DMS53 treated with DMSO at 0.1 percent for 48 hours (cell line): ENCODE data around the gene ZNF148.
"Not testable (repeated sequence)": the region's sequence is repeated elsewhere in the genome, so short reads cannot be mapped to it uniquely, and the experiment has no call there.

ENCODE experiments used
- DNase-seq: peaks from one replicate; lab custom pipeline; 2025; ENCODE audit not compliant: unreplicated experiment; lab: John Stamatoyannopoulos, UW

ZNF148 gene

GRCh38 chr3:125378762-125379161 lies 3.6 kb upstream of the ZNF148 start:
- DNase-seq: no peak

- peak; percentile 31 for DNase-seq
Measured at GRCh38 chr3:125375950-125376679, 990 bp upstream of the ZNF148 start.

GRCh38 chr3:125374501-125374995 lies 577 bp downstream of the ZNF148 start:
- no peak for DNase-seq

GRCh38 chr3:125367403-125368230 lies 7.5 kb downstream of the ZNF148 start:
- no peak for DNase-seq

- no peak for DNase-seq
Measured at GRCh38 chr3:125366132-125366531, 9.0 kb downstream of the ZNF148 start.

- DNase-seq: no peak
Measured at GRCh38 chr3:125359700-125360099, 15.4 kb downstream of the ZNF148 start.

GRCh38 chr3:125358923-125359322 lies 16.2 kb downstream of the ZNF148 start:
- no peak for DNase-seq

- no peak for DNase-seq
Measured at GRCh38 chr3:125357837-125358236, 17.3 kb downstream of the ZNF148 start.

GRCh38 chr3:125357032-125357658 lies 18.0 kb downstream of the ZNF148 start:
- DNase-seq: no peak

GRCh38 chr3:125356140-125357026 lies 18.7 kb downstream of the ZNF148 start:
- no peak for DNase-seq

- DNase-seq: no peak
Measured at GRCh38 chr3:125353659-125354058, 21.5 kb downstream of the ZNF148 start.

GRCh38 chr3:125353128-125353527 lies 22.0 kb downstream of the ZNF148 start:
- DNase-seq: no peak

- no peak for DNase-seq
Measured at GRCh38 chr3:125351814-125352456, 23.2 kb downstream of the ZNF148 start.

- no peak for DNase-seq
Measured at GRCh38 chr3:125351152-125351551, 24.0 kb downstream of the ZNF148 start.

- DNase-seq: no peak
Measured at GRCh38 chr3:125350597-125350996, 24.5 kb downstream of the ZNF148 start.

GRCh38 chr3:125349556-125350165 lies 25.5 kb downstream of the ZNF148 start:
- no peak for DNase-seq

GRCh38 chr3:125349055-125349454 lies 26.1 kb downstream of the ZNF148 start:
- DNase-seq: no peak

GRCh38 chr3:125343367-125343766 lies 31.8 kb downstream of the ZNF148 start:
- DNase-seq: not testable (repeated sequence)

- DNase-seq: no peak
Measured at GRCh38 chr3:125340121-125340520, 35.0 kb downstream of the ZNF148 start.

- DNase-seq: no peak
Measured at GRCh38 chr3:125337506-125337905, 37.6 kb downstream of the ZNF148 start.
